IPS DF 6.9 (cell line): ENCODE measurements around the gene TSPAN17.

ENCODE experiments used
- DNase-seq: peaks from one replicate; pipeline ENCODE4 v3.0.0-alpha.2; 2013; ENCODE audit warnings: low read depth, low spot score
- H3K27ac ChIP-seq: one replicate; pipeline ENCODE4 v1.5.1; 2013; ENCODE audit warnings: low read length, control low read depth
- H3K27me3 ChIP-seq: 2 replicates; pipeline ENCODE4 v1.6.1; 2013; ENCODE audit warnings: mild to moderate bottlenecking, low read length; ENCODE audit not compliant: control insufficient read depth, insufficient read depth
- H3K36me3 ChIP-seq: 2 replicates; pipeline ENCODE4 v1.6.1; 2013; ENCODE audit warnings: low read length; ENCODE audit not compliant: control insufficient read depth, insufficient read depth
- H3K4me1 ChIP-seq: 2 replicates; pipeline ENCODE4 v1.6.1; 2013; ENCODE audit warnings: low read length; ENCODE audit not compliant: control insufficient read depth, insufficient read depth
- H3K4me3 ChIP-seq: 2 replicates; pipeline ENCODE4 v1.5.1; 2013; ENCODE audit warnings: mild to moderate bottlenecking, low read length
- H3K9me3 ChIP-seq: 2 replicates; pipeline ENCODE4 v1.6.1; 2013; ENCODE audit warnings: low read length, inconsistent platforms; ENCODE audit not compliant: control insufficient read depth, insufficient read depth
- WGBS: extraction: QIAGEN DNeasy Blood & Tissue Kit; methylation state at CpG from one replicate; pipeline ENCODE4 v1.1.7; 2013; ENCODE audit warnings: mixed read lengths, missing lambda C conversion rate; ENCODE audit not compliant: insufficient read length, insufficient coverage; 5-methylcytosine and 5-hydroxymethylcytosine counted together

Gene TSPAN17

GRCh38 chr5:176650354-176650884 is 3.1 kb downstream of the TSPAN17 start:
- Histone ChIP-seq H3K36me3 (peaks cover 4% of the 10 kb centered on the region; the same call in 1 of the 2 replicates), H3K9me3 (no peaks in the 10 kb centered on the region), H3K27me3 (no peaks in the 10 kb centered on the region), H3K4me1 (peaks cover 2% of the 10 kb centered on the region), H3K27ac (no peak overlapping the region), H3K4me3 (no peak overlapping the region)
- no CpG with 5 or more reads among the region's 8 CpGs for WGBS
- DNase-seq: no peak

- DNase-seq: no peak
- Histone ChIP-seq H3K4me1 (peaks cover 2% of the 10 kb centered on the region; the same call in 1 of the 2 replicates), H3K9me3 (no peaks in the 10 kb centered on the region), H3K4me3 (no peak overlapping the region), H3K27me3 (no peaks in the 10 kb centered on the region), H3K27ac (no peak overlapping the region), H3K36me3 (peaks cover 4% of the 10 kb centered on the region; the same call in 1 of the 2 replicates)
- WGBS: no CpG with 5 or more reads among the region's 17 CpGs
These were observed 4.2 kb downstream of the TSPAN17 start for GRCh38 chr5:176651472-176651980.

- no CpG with 5 or more reads among the region's 8 CpGs for WGBS
- Histone ChIP-seq H3K4me1 (no peaks in the 10 kb centered on the region), H3K27ac (no peak overlapping the region), H3K27me3 (no peaks in the 10 kb centered on the region), H3K36me3 (peaks cover 6% of the 10 kb centered on the region; the same call in 1 of the 2 replicates), H3K9me3 (no peaks in the 10 kb centered on the region), H3K4me3 (no peak overlapping the region)
- DNase-seq: no peak
These were observed 4.9 kb downstream of the TSPAN17 start for GRCh38 chr5:176652136-176652535.

GRCh38 chr5:176653401-176654385 is 6.4 kb downstream of the TSPAN17 start:
- no peaks in the 10 kb centered on the region for H3K27me3 ChIP-seq
- DNase-seq: no peak
- H3K27ac ChIP-seq: no peak overlapping the region
- peaks cover 7% of the 10 kb centered on the region; the same call in 1 of the 2 replicates for H3K36me3 ChIP-seq
- no peak overlapping the region for H3K4me3 ChIP-seq
- H3K9me3 ChIP-seq: no peaks in the 10 kb centered on the region
- WGBS: no CpG with 5 or more reads among the region's 18 CpGs
- no peaks in the 10 kb centered on the region for H3K4me1 ChIP-seq

GRCh38 chr5:176654856-176655255 is 7.6 kb downstream of the TSPAN17 start:
- Histone ChIP-seq H3K9me3 (no peaks in the 10 kb centered on the region), H3K4me1 (no peaks in the 10 kb centered on the region), H3K27ac (no peak overlapping the region), H3K36me3 (peaks cover 7% of the 10 kb centered on the region; the same call in 1 of the 2 replicates), H3K27me3 (no peaks in the 10 kb centered on the region), H3K4me3 (no peak overlapping the region)
- WGBS: no CpG with 5 or more reads among the region's 14 CpGs
- no peak for DNase-seq

- Histone ChIP-seq H3K27ac (no peak overlapping the region), H3K27me3 (no peaks in the 10 kb centered on the region), H3K36me3 (peaks cover 7% of the 10 kb centered on the region; the same call in 1 of the 2 replicates), H3K4me3 (no peak overlapping the region), H3K4me1 (peaks cover 3% of the 10 kb centered on the region), H3K9me3 (no peaks in the 10 kb centered on the region)
- no CpG with 5 or more reads among the region's 13 CpGs for WGBS
- no peak for DNase-seq
These were observed 9.2 kb downstream of the TSPAN17 start for GRCh38 chr5:176656467-176656990.

- Histone ChIP-seq H3K9me3 (no peaks in the 10 kb centered on the region), H3K4me1 (peaks cover 3% of the 10 kb centered on the region), H3K36me3 (peaks cover 7% of the 10 kb centered on the region; the same call in 1 of the 2 replicates), H3K4me3 (no peak overlapping the region), H3K27me3 (no peaks in the 10 kb centered on the region), H3K27ac (no peak overlapping the region)
- WGBS: no CpG with 5 or more reads among the region's 14 CpGs
- peak; percentile 75 for DNase-seq
These were observed 10.8 kb downstream of the TSPAN17 start for GRCh38 chr5:176658007-176658599.

- Histone ChIP-seq H3K36me3 (0 out of 2 replicates have a peak, but pooled peaks cover 3% of the 10 kb centered on the region), H3K27me3 (no peaks in the 10 kb centered on the region), H3K27ac (no peak overlapping the region), H3K4me3 (no peak overlapping the region), H3K9me3 (no peaks in the 10 kb centered on the region), H3K4me1 (peaks cover 3% of the 10 kb centered on the region)
- DNase-seq: no peak
- no CpG with 5 or more reads among the region's 11 CpGs for WGBS
These were observed 11.7 kb downstream of the TSPAN17 start for GRCh38 chr5:176658817-176659511.

- DNase-seq: no peak
- H3K4me3 ChIP-seq: no peak overlapping the region
- H3K27ac ChIP-seq: no peak overlapping the region
- H3K9me3 ChIP-seq: no peaks in the 10 kb centered on the region
- H3K27me3 ChIP-seq: no peaks in the 10 kb centered on the region
- 0 out of 2 replicates have a peak, but pooled peaks cover 3% of the 10 kb centered on the region for H3K36me3 ChIP-seq
- H3K4me1 ChIP-seq: peaks cover 3% of the 10 kb centered on the region
- 100% methylated on average over 1 of the region's 7 CpGs for WGBS
These were observed 12.2 kb downstream of the TSPAN17 start for GRCh38 chr5:176659512-176659839.
